Aorta (tissue), 5 donors: ENCODE data around the gene MYH11. TPM values are rescaled to one million over a fixed set of nuclear protein-coding genes. Genes with fewer than 3 reads are reported as not detected.
A peak's percentile ranks its signal among the peaks of the same experiment; 100 is the strongest.
"Not testable (repeated sequence)": the region's sequence is repeated elsewhere in the genome, so short reads cannot be mapped to it uniquely, and the experiment has no call there.

Experiments
- ATAC-seq: fragments of 200-7000 bp; cut with Tn5 transposase; one replicate; pipeline ENCODE4 v1.9.1; 2022; ENCODE audit warnings: moderate library complexity; ENCODE audit not compliant: low FRiP score
- DNase-seq, 2 donors: peaks; one replicate each; pipeline ENCODE4 v3.0.0-alpha.2; 2020
- H3K27ac ChIP-seq, 2 donors: one replicate each; pipeline ENCODE4 v1.5.1; 2013; ENCODE audit warnings: low read length in 2 of 2, mild to moderate bottlenecking in 2 of 2, moderate library complexity in 2 of 2, control low read depth in 1 of 2, inconsistent platforms in 1 of 2, low read depth in 1 of 2
- H3K27me3 ChIP-seq, 2 donors: one replicate each; pipeline ENCODE4 v1.6.1; 2013; ENCODE audit warnings: control low read depth in 1 of 2, low read length in 1 of 2, mild to moderate bottlenecking in 1 of 2, moderate library complexity in 1 of 2; ENCODE audit not compliant: insufficient read depth in 2 of 2, control insufficient read depth in 1 of 2
- H3K36me3 ChIP-seq, 2 donors: one replicate each; pipeline ENCODE4 v1.6.1; 2013; ENCODE audit warnings: control low read depth in 1 of 2, low read length in 1 of 2, mild to moderate bottlenecking in 1 of 2; ENCODE audit not compliant: insufficient read depth in 2 of 2, control insufficient read depth in 1 of 2
- H3K4me1 ChIP-seq, 2 donors: one replicate each; pipeline ENCODE4 v1.6.1; 2013; ENCODE audit warnings: low read length in 2 of 2, control low read depth in 1 of 2, mild to moderate bottlenecking in 1 of 2, moderate library complexity in 1 of 2; ENCODE audit not compliant: insufficient read depth in 2 of 2, control insufficient read depth in 1 of 2
- H3K4me3 ChIP-seq, 2 donors: one replicate each; pipeline ENCODE4 v1.5.1; 2013; ENCODE audit warnings: low read length in 2 of 2, control low read depth in 1 of 2, mild to moderate bottlenecking in 1 of 2
- H3K9me3 ChIP-seq: one replicate; pipeline ENCODE4 v1.6.1; 2013; ENCODE audit warnings: mild to moderate bottlenecking, low read length; ENCODE audit not compliant: control insufficient read depth
- WGBS, 2 donors: extraction: QIAGEN DNeasy Blood & Tissue Kit; methylation state at CpG; one replicate each; pipeline ENCODE4 v1.1.7; 2013; 5-methylcytosine and 5-hydroxymethylcytosine counted together
- intact Hi-C, 2 donors: fragments of 100-400 bp; cut with DNase I; formaldehyde crosslinking; loops; one replicate each; pipeline versions ENCODE4 v1.14.2 to v1.15.0; 2022
- polyA plus RNA-seq, 2 donors: library from polyadenylated mRNA; stranded (reverse); fragments of 200-250 nt; gene quantifications; one replicate each; pipeline ENCODE4 v1.2.3, GENCODE V29; 2013
- total RNA-seq, 2 donors: library from RNA; stranded (reverse); fragmentation: NEBNext Ultra II Directional; extraction: Animal tissue kit (Norgen Biotek cat#: 25700); gene quantifications; one replicate each; pipeline ENCODE4 v1.2.1, GENCODE V29; 2021
- donor health status: healthy with polysubstance abuse.
- donor health status: Bipolar disorder and iron deficiency.
- donor health status: DM: no; HTN: no; CAD: no.
- donor health status: DM: no; HTN: no; CAD: no.
- donor health status: DM: yes; HTN: yes; CAD: no.

MYH11 gene
- total and polyA plus RNA-seq, 4 donors: 631 to 2,053 (median 1,169) TPM

DNA sequence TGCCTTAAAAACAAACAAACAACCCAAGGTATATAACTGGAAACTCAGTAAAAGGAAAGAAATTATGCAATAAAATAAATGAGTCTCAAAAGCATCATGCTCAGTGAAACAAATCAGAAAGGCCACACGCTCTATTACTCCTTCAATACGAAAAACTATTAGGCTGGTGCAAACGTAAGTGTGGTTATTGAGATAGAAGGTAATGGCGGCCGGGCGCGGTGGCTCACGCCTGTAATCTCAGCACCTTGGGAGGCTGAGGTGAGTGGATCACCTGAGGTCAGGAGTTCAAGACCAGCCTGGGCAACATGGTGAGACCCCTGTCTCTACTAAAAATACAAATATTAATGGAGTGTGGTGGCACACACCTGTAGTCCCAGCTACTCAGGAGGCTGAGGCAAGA lies 17.6 kb downstream of the MYH11 start:
- H3K4me3 ChIP-seq, H3K9me3 ChIP-seq, H3K27me3 ChIP-seq, intact Hi-C loops, ATAC-seq, H3K4me1 ChIP-seq: not testable (repeated sequence)
- DNase-seq: peak in 1 of 2 donors; percentile 16
- peaks cover 0 to 15% of the 10 kb centered on the region in 2 donors for H3K36me3 ChIP-seq
- H3K27ac ChIP-seq: peak overlapping the region in 1 of 2 donors; percentile 37
- WGBS, 2 donors: 71 to 80% methylated on average over 8 of the region's 8 CpGs

- Histone ChIP-seq H3K27me3 (no peaks in the 10 kb centered on the region), H3K27ac (peak overlapping the region in 1 of 2 donors; percentile 84), H3K36me3 (peaks cover 0 to 17% of the 10 kb centered on the region in 2 donors), H3K9me3 (no peaks in the 10 kb centered on the region), H3K4me1 (peaks cover 0 to 3% of the 10 kb centered on the region in 2 donors), H3K4me3 (no peak overlapping the region)
- intact Hi-C loops: no loop called here
- WGBS, 2 donors: 78 to 80% methylated on average over 11 of the region's 11 CpGs
- DNase-seq (no peak), ATAC-seq (no peak)
Measured at GRCh38 chr16:15837761-15838160, 19.1 kb downstream of the MYH11 start.

DNA sequence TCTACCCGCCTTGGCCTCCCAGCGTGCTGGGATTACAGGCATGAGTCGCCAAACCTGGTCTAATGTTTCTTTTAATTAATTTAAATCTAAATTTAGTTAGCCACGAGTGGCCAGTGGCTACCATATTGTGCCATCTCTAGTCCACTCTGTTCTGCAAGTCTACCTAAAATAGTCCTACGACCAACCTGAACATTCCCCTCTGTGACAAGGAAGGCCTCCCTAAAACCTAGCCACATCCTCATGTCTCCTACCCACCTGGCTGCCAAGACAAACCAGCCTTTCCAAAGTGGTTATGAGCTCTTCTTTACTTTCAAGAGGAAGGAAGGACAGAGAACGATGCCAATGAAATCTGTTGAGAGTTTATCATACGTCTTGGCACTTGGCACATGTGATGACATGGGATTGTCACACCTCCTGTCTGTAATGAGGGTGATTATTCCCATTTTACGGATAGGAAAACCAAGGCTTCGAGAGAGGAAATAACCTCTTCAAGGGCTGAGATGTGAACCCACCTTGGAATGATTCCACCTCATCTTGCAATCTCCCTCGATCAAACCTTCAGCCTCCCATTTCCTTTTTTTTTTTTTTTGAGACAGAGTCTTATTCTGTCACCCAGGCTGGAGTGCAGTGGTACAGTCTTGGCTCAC lies 19.7 kb downstream of the MYH11 start:
- intact Hi-C loops: no loop called here
- Histone ChIP-seq H3K27me3 (no peaks in the 10 kb centered on the region), H3K4me3 (no peak overlapping the region), H3K4me1 (peaks cover 0 to 3% of the 10 kb centered on the region in 2 donors), H3K36me3 (peaks cover 0 to 19% of the 10 kb centered on the region in 2 donors), H3K9me3 (no peaks in the 10 kb centered on the region), H3K27ac (peak overlapping the region; percentile 84 to 88)
- ATAC-seq: no peak
- 44 to 46% methylated on average over 10 of the region's 10 CpGs for WGBS, 2 donors
- DNase-seq: no peak

- no peak for DNase-seq
- no peak for ATAC-seq
- intact Hi-C loops: no loop called here
- H3K36me3 ChIP-seq: peaks cover 0 to 20% of the 10 kb centered on the region in 2 donors
- peaks cover 0 to 3% of the 10 kb centered on the region in 2 donors for H3K4me1 ChIP-seq
- no peaks in the 10 kb centered on the region for H3K27me3 ChIP-seq
- H3K27ac ChIP-seq: peak overlapping the region; percentile 43 to 82
- 38 to 39% methylated on average over 6 of the region's 6 CpGs for WGBS, 2 donors
- H3K9me3 ChIP-seq: no peaks in the 10 kb centered on the region
- no peak overlapping the region for H3K4me3 ChIP-seq
Measured at GRCh38 chr16:15836074-15836473, 20.8 kb downstream of the MYH11 start.

DNA sequence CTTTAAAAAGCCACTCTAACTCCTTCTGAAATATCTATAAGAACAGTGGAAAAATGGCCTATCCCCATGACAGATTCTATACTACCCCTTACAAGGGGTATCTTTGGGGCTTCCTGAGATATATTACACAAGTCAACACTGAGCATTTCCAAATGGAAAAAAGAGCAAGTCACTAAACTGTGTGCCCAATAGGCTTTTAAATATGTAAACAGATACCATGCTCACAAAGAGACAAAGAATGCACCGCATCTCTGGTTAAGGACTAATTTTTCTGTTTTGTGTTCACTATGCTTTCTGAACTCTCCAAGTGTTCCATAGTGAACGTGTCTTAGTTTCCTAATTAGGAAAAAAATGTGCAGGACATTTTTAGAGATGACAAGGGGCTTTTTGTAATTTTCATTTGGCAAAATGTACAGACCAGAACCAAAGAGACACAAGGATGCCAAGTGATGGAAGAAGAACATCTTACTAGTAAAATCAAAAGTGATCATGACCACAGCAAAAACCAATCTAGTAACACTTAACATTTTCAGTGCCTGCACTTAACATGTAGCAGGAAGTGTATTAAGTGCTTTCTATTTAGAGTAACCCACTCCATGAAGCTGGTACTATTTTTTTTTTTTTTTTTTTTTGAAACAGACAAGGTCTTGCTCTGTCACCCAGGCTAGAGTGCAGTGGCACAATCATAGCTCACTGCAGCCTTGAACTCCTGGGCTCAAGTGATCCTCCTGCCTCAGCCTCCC lies 21.5 kb downstream of the MYH11 start:
- DNase-seq: no peak
- Histone ChIP-seq H3K36me3 (peaks cover 0 to 21% of the 10 kb centered on the region in 2 donors), H3K4me1 (peaks cover 0 to 2% of the 10 kb centered on the region in 2 donors), H3K4me3 (no peak overlapping the region), H3K9me3 (no peaks in the 10 kb centered on the region), H3K27me3 (no peaks in the 10 kb centered on the region), H3K27ac (peak overlapping the region in 1 of 2 donors; percentile 44)
- 4 to 5% methylated on average over 2 of the region's 2 CpGs for WGBS, 2 donors
- ATAC-seq: no peak
- intact Hi-C loops: no loop called here

- 15% methylated on average over 4 of the region's 4 CpGs for WGBS, 2 donors
- ATAC-seq (no peak), DNase-seq (no peak)
- no peak overlapping the region for H3K4me3 ChIP-seq
- intact Hi-C loops: no loop called here
- H3K36me3 ChIP-seq: peaks cover 0 to 21% of the 10 kb centered on the region in 2 donors
- no peaks in the 10 kb centered on the region for H3K27me3 ChIP-seq
- no peaks in the 10 kb centered on the region for H3K9me3 ChIP-seq
- H3K27ac ChIP-seq: peak overlapping the region; percentile 44 to 72
- peaks cover 0 to 3% of the 10 kb centered on the region in 2 donors for H3K4me1 ChIP-seq
Measured at GRCh38 chr16:15834502-15834901, 22.3 kb downstream of the MYH11 start.

GRCh38 chr16:15833541-15833940 lies 23.3 kb downstream of the MYH11 start:
- H3K27ac ChIP-seq: peak overlapping the region; percentile 89 to 93
- no peaks in the 10 kb centered on the region for H3K27me3 ChIP-seq
- no peaks in the 10 kb centered on the region for H3K9me3 ChIP-seq
- no peak for DNase-seq
- ATAC-seq: no peak
- H3K4me1 ChIP-seq: peaks cover 0 to 3% of the 10 kb centered on the region in 2 donors
- peaks cover 0 to 21% of the 10 kb centered on the region in 2 donors for H3K36me3 ChIP-seq
- intact Hi-C loops: no loop called here
- no peak overlapping the region for H3K4me3 ChIP-seq
- WGBS, 2 donors: 9 to 12% methylated on average over 9 of the region's 9 CpGs

GRCh38 chr16:15832241-15832640 lies 24.6 kb downstream of the MYH11 start:
- ATAC-seq: no peak
- Histone ChIP-seq H3K9me3 (no peaks in the 10 kb centered on the region), H3K27me3 (no peaks in the 10 kb centered on the region), H3K4me1 (peaks cover 0 to 6% of the 10 kb centered on the region in 2 donors), H3K4me3 (no peak overlapping the region), H3K27ac (peak overlapping the region; percentile 77 to 89), H3K36me3 (peaks cover 0 to 14% of the 10 kb centered on the region in 2 donors)
- WGBS, 2 donors: 51 to 58% methylated on average over 6 of the region's 6 CpGs
- DNase-seq: no peak
- intact Hi-C loops: no loop called here
